ENCODE results near the gene EXOSC5.
A peak's percentile ranks its signal among the peaks of the same experiment; 100 is the strongest.
"Not testable (repeated sequence)": the region's sequence is repeated elsewhere in the genome, so short reads cannot be mapped to it uniquely, and the experiment has no call there.

EXOSC5 gene

GRCh38 chr19:41403181-41403970 lies 6.2 kb upstream of the EXOSC5 start:
- no peak for DNase-seq

GRCh38 chr19:41402010-41402409 lies 4.9 kb upstream of the EXOSC5 start:
- DNase-seq: no peak

- no peak for DNase-seq
Measured at GRCh38 chr19:41401483-41401882, 4.3 kb upstream of the EXOSC5 start.

- DNase-seq: no peak
Measured at GRCh38 chr19:41399525-41399924, 2.4 kb upstream of the EXOSC5 start.

- DNase-seq: no peak
Measured at GRCh38 chr19:41399091-41399490, 1.9 kb upstream of the EXOSC5 start.

GRCh38 chr19:41398598-41398997 lies 1.4 kb upstream of the EXOSC5 start:
- DNase-seq: no peak

- DNase-seq: no peak
Measured at GRCh38 chr19:41398050-41398418, 875 bp upstream of the EXOSC5 start.

GRCh38 chr19:41395355-41395754 lies 1.8 kb downstream of the EXOSC5 start:
- no peak for DNase-seq

- no peak for DNase-seq
Measured at GRCh38 chr19:41392775-41393174, 4.4 kb downstream of the EXOSC5 start.

- DNase-seq: no peak
Measured at GRCh38 chr19:41391618-41392017, 5.5 kb downstream of the EXOSC5 start.

- no peak for DNase-seq
Measured at GRCh38 chr19:41386442-41386841, 10.7 kb downstream of the EXOSC5 start.

- no peak for DNase-seq
Measured at GRCh38 chr19:41384351-41384750, 12.8 kb downstream of the EXOSC5 start.

GRCh38 chr19:41381536-41381935 lies 15.6 kb downstream of the EXOSC5 start:
- not testable (repeated sequence) for DNase-seq

- peak; percentile 15 for DNase-seq
Measured at GRCh38 chr19:41377977-41378709, 19.0 kb downstream of the EXOSC5 start.

- DNase-seq: no peak
Measured at GRCh38 chr19:41376998-41377365, 20.2 kb downstream of the EXOSC5 start.

GRCh38 chr19:41376241-41376997 lies 20.7 kb downstream of the EXOSC5 start, which contains the start of gene TMEM91:
Gene TMEM91 (plus strand): TSS chr19:41376533. CDS start chr19:41378310, 1,777 bp downstream.
- DNase-seq: no peak

GRCh38 chr19:41373993-41374392 lies 23.2 kb downstream of the EXOSC5 start:
- peak; percentile 93 for DNase-seq

- no peak for DNase-seq
Measured at GRCh38 chr19:41372501-41372900, 24.7 kb downstream of the EXOSC5 start.

- DNase-seq: no peak
Measured at GRCh38 chr19:41371541-41371940, 25.6 kb downstream of the EXOSC5 start.

- not testable (repeated sequence) for DNase-seq
Measured at GRCh38 chr19:41371119-41371518, 26.0 kb downstream of the EXOSC5 start.

- no peak for DNase-seq
Measured at GRCh38 chr19:41369769-41370168, 27.4 kb downstream of the EXOSC5 start.

- DNase-seq: no peak
Measured at GRCh38 chr19:41367848-41368301, 29.3 kb downstream of the EXOSC5 start.

- no peak for DNase-seq
Measured at GRCh38 chr19:41366089-41366488, 31.1 kb downstream of the EXOSC5 start.
